Measurements from ENCODE around the gene THAP3. TPM values are rescaled to one million over a fixed set of nuclear protein-coding genes. Genes with fewer than 3 reads are reported as not detected.

Gene THAP3
- total and polyA plus RNA-seq, 2 of the 8 experiments (the other 6 are each of a cell fraction or from before 2014, with no cell fraction given): 8.2 to 15.3 TPM

DNA sequence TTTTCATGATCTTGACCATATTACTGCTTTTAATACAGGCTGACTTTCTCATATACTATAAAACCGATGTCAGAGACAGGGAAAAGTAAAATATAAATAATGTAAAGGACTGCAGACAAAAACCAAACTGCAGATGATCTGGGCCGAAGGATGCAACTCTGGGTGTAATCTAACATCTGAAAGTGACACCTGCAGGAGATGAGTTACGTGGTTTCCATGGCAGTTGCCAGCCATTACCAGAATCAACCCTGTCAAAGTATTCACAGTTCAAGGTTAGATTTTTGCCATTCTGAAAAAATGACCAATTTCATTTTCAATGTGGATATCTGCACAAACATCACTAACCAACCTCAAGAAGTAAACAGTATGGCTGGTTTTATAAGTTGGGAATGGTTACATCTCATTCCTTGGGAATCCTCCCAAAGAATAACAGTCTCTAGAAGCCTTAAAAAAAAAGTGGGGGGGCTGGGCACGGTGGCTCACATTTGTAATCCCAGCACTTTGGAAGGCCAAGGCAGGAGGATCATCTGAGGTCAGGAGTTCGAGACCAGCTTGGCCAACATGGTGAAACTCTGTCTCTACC lies 49.2 kb downstream of the THAP3 start (continued):
- TF ChIP-seq CTBP2 (IDR thresholded peaks at IDR 0.05; ENCODE audit: borderline replicate concordance, insufficient read depth, insufficient read length, low read length): no peak
- TF ChIP-seq NRF1 (IDR thresholded peaks at IDR 0.05; ENCODE audit: low read depth, low read length): no peak
- TF ChIP-seq HDAC6 (IDR thresholded peaks at IDR 0.05; ENCODE audit: low read depth, low read length): no peak
- no peak for TF ChIP-seq TBP (IDR thresholded peaks at IDR 0.05; ENCODE audit: low read depth, low read length)
- TF ChIP-seq POLR2AphosphoS5 (IDR thresholded peaks at IDR 0.05; ENCODE audit: low read depth, low read length): no peak
- no peak for TF ChIP-seq ZNF274 (IDR thresholded peaks at IDR 0.05; ENCODE audit: borderline replicate concordance, extremely low read depth, low read length)

Data from H1 (cell line).